NCI-H1105 treated with DMSO at 0.1 percent for 48 hours (cell line): ENCODE results near the gene NLRC3.

ENCODE experiments used
- DNase-seq: peaks from one replicate; lab custom pipeline; 2025; lab: John Stamatoyannopoulos, UW

Gene NLRC3

GRCh38 chr16:3580251-3580651, 3.0 kb upstream of the NLRC3 start:
- DNase-seq = no peak

DNA sequence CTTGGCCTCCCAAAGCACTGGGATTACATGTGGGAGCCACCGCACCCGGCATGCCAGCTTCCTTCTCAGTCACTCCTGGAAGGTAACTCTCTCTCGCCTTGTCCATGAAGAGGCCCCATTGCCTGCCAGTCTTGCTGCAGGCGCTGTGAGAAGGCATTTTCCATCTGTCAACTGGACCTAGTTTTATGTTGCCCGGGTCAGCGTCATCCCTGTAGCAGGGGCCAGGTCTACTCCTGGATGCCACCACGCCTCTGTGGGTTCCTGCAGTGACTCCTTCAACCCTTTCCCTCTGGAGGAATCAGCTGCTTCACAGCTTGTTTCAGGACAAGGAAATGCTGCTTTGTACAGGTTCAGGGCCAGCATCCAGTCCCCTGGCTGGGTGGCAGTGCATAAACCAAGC, 2.6 kb upstream of the NLRC3 start:
- DNase-seq = no peak

DNA sequence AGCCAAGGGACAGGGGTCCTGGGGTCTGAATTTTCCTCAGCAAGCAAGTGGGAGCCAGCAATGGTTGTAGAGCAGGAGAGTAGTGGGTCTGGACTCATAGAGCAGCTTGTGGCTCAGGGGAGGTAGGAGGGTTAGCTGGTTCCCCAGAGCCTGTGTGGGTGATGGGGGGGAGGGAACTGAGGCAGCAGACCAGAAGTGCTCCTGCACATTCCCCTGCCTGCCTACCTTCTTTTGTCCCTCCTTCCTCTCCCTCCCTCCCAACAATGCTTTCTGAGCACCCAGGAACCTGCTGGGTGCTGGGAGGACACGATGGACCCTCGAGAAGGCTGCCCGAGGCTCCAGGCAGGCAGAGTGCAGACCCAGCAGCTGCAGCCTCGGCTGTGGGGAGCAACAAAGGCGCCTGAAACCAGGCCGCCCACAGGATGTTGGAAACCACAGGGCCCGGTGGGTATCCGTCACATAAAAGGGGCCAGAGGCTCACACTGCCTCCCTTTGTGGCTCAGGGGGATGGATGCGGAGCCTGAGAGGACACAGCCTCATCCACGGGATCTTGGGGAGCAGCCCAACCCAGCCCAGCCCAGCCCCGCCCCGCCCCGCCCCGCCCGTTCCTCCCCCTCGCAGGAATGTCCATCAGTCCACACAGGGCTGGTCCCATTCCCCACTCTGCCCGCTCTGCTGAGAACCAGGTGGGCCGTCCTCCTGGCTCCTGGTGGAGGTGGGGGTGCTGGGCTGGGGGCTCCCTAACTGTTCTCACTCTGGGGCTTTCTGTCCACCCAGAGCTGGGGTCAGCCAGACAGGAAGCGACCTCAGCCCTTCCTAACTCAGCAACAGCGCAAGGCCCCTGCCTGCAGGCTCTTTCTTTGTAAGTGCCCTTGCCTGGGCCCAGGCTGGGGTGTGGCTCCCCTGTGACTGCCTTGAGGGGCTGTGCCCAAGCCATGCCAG, 1.7 kb upstream of the NLRC3 start:
- no peak for DNase-seq

DNA sequence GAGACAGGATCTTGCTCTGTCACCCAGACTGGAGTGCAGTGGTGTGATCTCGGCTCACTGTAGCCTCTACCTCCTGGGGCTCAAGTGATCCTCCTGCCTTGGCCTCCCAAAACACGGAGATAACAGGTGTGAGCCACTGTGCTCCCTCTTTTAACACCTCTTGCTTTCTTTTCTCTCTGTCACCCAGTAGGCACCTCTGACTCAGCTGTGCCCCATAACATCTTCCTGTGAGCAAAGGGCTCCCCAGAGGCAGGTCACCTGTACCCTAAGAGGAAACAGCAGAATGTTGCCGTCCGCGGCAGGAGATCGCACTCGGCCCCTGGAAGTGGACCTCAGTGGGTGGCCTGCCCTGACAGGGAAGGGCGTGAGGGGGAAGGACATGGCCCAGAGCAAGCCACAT, 918 bp upstream of the NLRC3 start:
- no peak for DNase-seq

DNA sequence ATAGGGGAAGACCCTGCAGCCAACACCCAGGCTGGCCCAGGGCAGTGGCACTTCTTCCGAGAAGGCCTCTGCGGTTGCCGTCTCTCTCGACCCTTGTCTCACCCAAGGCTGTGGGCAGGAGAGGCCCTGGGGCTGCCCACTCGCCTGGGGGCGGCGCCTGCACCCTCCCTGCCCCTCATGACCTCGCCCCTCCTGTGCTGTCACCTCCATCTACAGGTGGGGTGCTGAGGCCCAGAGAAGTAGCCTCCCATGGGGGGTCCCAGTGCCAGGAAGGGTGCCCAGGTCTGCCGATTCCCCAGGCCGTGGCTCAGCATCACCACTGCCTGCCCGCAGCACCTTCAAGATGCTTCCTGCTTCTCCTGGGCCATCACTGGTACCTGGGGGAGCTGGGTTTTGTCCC, 992 bp downstream of the NLRC3 start:
- no peak for DNase-seq

- DNase-seq = no peak
Measured at GRCh38 chr16:3575491-3575890, 1.7 kb downstream of the NLRC3 start.

DNA sequence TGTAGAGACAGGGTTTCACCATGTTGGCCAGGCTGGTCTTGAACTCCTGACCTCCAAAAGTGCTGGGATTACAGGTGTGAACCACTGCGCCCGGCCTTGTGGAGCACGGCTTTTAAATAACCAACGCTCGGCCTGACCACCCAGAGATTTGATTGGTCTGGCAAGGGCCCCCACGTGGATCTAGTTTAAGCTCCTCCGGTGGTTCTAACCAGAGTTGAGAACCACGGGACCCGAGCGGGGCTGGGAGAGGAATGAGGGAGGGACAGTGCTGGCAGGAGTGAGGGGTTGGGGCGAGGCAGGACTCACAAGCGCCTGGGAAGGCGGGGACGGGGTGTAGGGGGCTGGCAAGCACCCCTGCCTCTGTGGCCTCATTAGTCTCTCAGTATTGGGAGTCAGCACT, 3.0 kb downstream of the NLRC3 start:
- DNase-seq = no peak

GRCh38 chr16:3573146-3573815, 3.9 kb downstream of the NLRC3 start:
- DNase-seq = no peak

DNA sequence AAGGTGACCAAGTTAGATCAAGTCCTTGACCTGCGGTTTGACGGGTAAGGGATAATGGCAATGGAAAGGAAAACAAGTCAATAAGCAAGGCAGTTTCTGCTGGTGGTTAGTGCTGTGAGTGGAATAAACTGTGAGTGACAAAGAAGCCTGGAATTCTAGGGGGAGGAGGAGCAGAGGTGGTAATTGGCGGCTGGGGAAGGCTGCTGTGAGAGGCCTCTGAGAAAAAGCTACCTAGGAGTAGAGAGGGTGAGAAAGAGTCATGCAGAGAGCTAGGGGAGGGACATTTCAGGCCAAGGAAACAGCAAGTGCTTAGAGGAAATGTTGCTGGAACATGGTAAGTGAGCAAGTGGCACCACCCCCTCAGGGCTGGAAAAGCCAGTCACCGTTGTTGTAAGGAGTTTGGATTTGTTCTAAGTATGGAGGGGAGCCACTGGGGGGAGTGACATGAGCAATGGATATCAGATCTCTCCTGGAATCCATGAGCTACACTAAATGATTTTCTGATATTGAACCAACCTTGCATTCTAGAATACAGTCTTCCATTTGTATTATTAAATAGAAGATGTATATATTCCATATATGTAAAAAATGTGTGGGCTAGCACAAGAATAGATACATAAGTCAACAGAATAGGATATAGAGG, 6.7 kb downstream of the NLRC3 start:
- DNase-seq = no peak

- DNase-seq = no peak
Measured at GRCh38 chr16:3569851-3570250, 7.4 kb downstream of the NLRC3 start.

DNA sequence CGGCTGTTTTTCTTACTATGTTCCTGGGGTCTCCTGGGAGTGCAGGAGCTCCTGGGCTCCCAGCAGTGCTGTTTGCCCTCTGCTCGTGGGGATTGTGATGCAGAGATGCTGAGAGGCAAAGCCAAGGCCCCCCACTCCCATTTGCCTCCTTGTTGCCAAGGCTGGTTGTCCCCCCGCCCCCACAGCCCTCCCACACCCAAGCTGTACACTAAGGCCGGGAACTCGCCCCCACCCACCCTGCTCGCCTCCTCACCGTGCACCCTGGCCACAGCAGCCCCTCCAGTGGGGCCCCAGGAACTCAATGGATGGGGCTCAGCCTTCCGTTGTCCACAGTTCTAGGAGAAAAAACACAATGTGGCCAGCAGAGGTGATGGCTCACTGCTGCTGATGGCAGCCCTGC, 10.2 kb downstream of the NLRC3 start:
- DNase-seq = no peak

DNA sequence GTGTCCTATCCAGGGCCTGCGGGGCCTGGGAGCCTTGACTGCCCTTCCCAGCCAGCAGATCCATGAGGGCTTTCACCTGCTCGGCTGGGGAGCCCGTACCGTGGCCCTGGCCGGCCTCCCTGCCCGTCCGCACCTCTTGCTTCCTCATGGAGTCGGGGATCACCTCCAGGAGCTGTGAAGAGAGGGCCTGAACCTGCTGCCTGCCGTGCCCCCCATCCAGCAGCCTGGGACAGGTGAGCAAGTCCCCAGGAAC, 12.4 kb downstream of the NLRC3 start:
- no peak for DNase-seq

DNA sequence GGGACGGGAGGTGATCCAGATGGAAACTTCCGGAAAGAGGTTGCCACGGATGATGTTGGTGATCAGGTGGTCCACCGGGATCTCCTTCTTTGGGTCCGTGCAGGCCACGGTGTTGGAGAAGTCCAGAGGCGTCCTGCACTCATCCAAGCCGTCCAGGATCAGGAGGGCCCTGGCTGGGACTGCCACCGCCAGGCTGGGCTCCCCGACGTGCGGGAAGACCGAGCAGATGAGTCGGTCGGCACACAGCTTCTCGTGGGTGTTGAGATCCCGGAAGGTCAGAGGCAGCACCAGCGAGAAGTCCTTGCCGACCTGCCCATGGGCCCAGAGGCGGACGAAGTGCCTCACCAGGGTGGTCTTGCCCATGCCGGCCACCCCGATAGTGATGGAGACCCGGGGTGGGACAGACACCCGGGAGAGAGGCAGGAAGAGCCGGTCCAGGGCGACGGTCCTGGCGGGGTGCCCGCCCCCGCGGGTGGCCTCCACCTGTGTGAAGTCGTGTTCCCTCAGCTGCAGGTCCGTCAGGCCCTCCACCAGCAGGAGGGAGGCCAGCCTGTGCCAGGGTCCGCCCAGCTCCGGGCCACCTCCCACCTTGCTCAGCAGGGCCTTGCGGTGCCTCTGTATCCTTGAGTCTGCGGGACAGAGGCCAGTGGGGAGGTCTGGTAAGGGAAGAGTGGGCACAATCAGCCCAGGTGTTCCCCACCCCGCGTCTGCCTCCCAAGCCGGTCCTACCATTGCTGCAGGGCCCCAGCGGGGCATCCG, 12.9 kb downstream of the NLRC3 start:
- no peak for DNase-seq

DNA sequence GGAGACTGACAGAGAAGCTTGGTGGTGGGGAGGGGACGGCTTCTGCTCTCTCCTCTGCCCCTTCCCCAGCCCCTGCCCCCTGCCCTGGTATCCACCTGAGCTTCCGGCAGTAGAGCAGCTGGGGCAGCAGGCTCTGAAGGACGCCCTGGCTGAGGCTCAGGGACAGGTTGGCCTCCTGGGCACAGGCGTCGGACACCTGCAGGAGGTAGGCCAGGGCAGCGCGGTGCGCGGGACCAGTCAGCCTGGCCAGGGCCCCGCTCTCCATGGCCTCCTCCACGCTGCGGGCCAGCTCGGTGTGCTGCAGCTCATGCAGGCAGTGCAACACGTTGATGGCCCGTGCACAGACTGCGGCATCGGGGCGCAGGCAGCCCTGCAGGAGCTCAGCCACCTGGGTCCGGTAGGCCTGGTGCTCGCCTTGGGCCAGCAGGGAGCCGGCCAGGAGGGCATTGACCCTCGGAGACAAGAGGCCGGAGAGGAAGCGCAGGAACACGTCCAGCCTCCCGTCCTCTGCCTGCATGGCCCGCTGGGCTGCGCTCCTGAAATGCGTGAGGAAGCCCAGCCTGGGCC, 14.2 kb downstream of the NLRC3 start:
- DNase-seq = no peak

DNA sequence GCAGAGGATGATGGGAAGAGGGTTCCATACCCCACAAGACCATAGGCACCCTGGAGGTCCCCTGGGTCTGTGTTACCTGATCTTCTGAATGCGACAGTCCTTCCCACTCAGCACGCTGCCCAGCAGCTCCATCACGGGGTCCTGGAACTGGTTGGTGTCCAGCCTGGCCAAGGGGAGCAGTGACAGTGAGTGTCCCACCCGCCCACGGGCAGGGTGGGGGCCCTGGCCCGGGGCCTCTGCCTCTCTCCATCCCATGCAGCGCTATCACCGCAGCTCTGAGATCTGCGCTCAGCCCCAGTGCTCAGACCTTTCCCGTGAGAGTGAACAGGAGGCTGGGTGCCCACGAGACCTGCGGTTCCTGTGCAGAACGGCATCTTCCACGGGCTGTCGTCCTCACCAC, 15.6 kb downstream of the NLRC3 start:
- no peak for DNase-seq

GRCh38 chr16:3554351-3554928, 22.8 kb downstream of the NLRC3 start:
- no peak for DNase-seq

DNA sequence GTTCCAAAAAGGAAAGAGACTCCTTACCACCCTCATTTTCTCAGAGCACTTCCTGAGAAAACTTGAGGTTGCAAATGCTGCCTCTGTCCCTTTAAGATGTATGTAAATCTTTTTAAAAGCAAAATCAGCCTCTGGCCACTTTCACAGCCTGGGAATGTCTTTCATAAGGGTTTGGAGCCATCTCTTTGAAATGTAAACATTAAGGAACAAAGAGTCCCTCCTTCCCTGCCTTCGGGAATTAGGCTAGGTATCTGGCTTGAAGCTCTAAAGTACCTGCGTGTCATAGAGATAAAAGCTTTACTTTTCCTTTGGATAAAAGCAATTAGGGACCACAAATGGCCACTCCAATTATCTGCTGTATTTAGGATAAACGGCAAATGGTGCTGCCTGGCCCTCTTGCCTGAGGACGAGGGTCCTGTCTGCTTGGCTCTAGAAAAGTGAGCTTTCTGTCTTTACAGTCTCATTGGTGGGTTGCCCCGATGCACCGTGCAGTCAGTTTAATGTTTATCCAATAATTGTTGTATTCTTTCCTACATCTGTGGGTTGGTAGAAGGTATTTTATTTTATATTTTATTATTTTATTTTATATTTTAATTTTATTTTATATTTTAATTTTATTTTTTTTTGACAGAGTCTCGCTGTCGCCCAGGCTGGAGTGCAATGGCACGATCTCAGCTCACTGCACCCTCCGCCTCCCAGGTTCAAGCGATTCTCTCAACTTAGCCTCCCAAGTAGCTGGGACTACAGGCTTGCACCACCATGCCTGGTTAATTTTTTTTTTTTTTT, 23.9 kb downstream of the NLRC3 start:
- DNase-seq = peak; percentile 26

DNA sequence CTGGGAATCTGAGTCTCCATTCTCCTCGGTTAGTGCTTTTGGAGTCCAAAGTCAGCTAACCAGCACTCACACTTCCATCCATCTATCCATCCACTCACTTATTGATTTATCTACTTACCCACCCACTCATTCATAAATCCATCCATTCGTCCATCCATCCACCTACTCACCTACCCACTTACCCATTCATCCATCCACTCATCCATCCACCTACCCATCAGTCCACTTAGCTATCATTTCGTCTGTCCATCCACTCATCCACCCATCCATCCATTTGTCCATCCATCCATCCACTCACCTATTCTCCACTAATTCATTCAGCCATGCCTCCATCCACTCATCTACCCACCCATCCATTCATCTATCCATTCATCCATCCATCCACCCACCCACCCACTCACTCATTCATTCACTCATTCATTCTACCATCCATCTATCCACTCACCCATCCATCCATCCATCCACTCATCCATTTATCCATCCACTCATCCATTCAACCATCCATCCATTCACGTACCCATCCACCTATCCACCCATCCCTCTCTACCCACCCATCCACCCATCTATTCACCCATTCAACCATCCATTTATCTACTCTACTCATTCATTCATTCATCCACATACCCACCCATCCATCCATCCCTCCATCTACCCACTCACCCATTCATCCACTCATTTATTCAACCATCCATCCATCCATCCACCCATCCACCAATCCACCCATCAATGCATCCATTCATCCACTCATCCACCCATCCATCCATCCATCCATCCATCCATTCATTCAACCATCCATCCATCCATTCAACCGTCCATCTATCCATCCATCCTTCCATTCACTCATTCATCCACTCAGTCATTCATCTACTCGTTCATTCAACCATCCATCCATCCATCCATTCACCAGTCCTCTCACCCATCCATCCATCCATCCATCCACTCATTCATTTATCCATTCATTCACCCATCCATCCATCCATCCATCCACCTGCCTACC, 26.1 kb downstream of the NLRC3 start:
- no peak for DNase-seq

DNA sequence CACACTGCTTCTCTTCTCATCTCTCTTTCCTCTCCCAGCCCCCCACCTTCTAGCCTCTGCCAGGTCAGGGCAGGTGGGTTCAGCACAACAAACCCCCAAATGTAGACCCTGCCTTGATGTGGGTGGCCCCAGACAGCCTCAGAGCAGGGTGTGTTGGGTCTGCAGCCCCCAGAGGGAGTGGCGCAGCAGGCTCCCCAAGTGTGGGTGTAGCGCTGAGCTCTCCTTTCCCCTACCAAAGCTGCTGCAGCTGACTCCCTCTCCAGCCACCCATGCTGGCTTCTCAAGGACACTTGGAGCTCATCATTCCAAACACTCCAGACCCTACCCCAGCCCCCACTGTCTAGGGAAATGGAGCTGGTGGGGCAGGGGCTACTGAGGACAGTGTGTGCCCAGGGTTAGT, 27.3 kb downstream of the NLRC3 start:
- DNase-seq = no peak

GRCh38 chr16:3548859-3549258, 28.3 kb downstream of the NLRC3 start:
- no peak for DNase-seq
